Gastrocnemius medialis (tissue), 4 donors: ENCODE results near the gene DCTN1.

Experiments used
- POLR2A ChIP-seq, 2 donors: fragments of 450-650 bp; IDR thresholded peaks; one replicate each; pipeline ENCODE4 v1.6.1; 2017; ENCODE audit warnings: antibody characterized with exemption in 2 of 2, mild to moderate bottlenecking in 2 of 2, moderate library complexity in 2 of 2
- TF ChIP-seq, protein P1 (sequence below), 5 experiments: fragments of 450-650 bp in 3 of 5; fragments of 200-600 bp in 2 of 5; sonication (generic) in 2 of 5; IDR thresholded peaks in 4 of 5; conservative IDR thresholded peaks in 1 of 5; 1 replicate in 4 of 5; 2 replicates in 1 of 5; pipeline ENCODE4 v1.5.1; 2016 to 2019; ENCODE audit warnings: antibody characterized with exemption in 5 of 5, mild to moderate bottlenecking in 3 of 5, moderate library complexity in 3 of 5

DNA sequence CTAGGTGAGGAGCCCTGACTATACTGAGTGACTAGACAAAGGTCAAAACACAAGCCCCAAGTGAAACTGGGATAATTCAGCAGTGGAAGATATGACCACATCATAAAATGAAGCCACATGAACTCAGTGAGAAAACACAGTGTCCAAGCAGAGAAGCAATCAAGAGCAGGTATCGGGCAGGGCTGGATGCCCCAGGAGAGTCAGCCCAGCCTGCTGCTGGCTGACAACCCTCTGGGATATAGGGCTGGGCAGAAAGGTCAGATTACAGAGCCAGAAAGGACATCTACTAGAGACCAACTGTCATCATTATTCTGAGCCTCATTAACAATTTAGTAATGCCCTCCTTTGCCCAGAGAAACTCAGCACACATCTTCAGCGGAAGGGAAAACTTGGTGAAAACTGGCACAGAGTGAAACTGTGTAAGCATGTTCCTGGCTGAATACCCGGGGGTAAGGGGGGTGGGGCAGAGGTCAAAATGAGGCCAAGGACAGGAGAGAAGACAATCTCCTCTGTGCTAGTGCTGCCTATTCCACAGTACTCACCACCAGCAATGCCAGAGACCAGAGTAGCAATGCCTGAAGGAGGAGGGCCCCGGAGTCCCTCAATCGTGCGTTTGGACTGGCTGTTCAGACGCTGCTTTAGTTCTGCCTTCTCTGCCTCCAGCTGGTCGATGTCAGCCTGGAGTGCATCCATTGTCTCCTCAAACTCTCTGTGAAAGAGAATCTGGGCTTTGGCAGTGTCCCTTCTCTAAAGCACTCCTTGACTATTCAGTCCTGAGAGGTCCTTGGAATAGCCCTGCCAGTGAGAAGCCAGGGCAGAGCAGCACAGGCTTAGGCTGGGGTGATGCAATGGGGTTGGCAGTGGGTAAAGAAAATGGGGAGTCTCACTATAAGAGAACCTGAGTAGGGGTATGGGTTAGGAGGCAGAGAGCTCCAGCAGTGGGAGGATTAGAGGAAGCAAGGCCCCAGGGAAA is 15.3 kb downstream of the DCTN1 start:
- TF ChIP-seq, protein P1, sequence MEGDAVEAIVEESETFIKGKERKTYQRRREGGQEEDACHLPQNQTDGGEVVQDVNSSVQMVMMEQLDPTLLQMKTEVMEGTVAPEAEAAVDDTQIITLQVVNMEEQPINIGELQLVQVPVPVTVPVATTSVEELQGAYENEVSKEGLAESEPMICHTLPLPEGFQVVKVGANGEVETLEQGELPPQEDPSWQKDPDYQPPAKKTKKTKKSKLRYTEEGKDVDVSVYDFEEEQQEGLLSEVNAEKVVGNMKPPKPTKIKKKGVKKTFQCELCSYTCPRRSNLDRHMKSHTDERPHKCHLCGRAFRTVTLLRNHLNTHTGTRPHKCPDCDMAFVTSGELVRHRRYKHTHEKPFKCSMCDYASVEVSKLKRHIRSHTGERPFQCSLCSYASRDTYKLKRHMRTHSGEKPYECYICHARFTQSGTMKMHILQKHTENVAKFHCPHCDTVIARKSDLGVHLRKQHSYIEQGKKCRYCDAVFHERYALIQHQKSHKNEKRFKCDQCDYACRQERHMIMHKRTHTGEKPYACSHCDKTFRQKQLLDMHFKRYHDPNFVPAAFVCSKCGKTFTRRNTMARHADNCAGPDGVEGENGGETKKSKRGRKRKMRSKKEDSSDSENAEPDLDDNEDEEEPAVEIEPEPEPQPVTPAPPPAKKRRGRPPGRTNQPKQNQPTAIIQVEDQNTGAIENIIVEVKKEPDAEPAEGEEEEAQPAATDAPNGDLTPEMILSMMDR (IDR thresholded peaks at IDR 0.05 in 4 of 5, conservative IDR thresholded peaks at IDR 0.05 in 1 of 5) = no peak
- TF ChIP-seq POLR2A (IDR thresholded peaks at IDR 0.05) = no peak
